GM12865 (cell line): ENCODE measurements around the gene RAB43.
A peak's percentile ranks its signal among the peaks of the same experiment; 100 is the strongest.

Source experiments
- DNase-seq: peaks from one replicate; pipeline ENCODE4 v3.0.0; 2010; ENCODE audit warnings: low read depth
- H3K4me3 ChIP-seq: 2 replicates; pipeline ENCODE4 v1.5.1; 2011; ENCODE audit warnings: mild to moderate bottlenecking, low read depth, low read length, control low read depth
- TF ChIP-seq, protein P1 (sequence below): IDR thresholded peaks from 2 replicates; pipeline ENCODE4 v1.5.1; 2011; ENCODE audit warnings: low read length, control low read depth, low read depth, inconsistent platforms; ENCODE audit not compliant: insufficient read depth; ENCODE audit errors: missing control alignments

RAB43 gene

DNA sequence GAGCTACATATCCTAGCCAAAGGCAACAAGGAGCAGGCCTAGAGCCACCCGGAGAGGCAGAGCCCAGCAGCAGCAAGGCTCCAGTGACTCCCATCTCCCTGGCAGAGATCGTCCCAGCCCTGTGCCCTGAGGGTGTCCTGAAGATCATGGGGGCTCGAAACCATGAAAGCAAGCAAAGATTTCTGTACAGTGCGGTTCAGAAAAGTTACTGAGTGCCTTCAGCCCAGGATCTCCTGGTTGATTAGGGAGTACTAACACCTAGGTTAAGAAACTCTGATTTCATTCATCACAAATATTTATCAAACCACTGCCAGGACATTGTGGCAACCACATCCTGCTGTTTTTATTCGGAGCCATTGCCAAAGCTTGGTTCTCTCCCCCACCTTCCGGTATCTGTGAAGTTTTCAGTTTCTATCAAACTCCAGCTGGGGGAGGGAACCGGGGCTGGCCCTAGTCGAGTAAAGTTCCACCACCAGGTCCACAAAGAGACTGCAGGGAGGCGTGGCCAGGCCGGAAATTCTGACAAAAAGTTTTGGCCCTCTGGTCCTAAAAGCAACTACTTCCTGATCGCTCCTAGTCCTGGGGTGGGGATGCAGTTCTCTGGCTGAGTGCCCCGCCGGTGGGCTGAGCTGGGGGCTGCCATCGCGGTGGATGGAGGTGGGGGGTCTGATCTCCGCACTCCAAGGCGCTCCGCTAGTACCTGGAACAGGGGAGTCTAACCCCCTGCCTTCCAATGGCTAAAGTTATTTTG, 1.2 kb downstream of the RAB43 start:
- TF ChIP-seq, protein P1, sequence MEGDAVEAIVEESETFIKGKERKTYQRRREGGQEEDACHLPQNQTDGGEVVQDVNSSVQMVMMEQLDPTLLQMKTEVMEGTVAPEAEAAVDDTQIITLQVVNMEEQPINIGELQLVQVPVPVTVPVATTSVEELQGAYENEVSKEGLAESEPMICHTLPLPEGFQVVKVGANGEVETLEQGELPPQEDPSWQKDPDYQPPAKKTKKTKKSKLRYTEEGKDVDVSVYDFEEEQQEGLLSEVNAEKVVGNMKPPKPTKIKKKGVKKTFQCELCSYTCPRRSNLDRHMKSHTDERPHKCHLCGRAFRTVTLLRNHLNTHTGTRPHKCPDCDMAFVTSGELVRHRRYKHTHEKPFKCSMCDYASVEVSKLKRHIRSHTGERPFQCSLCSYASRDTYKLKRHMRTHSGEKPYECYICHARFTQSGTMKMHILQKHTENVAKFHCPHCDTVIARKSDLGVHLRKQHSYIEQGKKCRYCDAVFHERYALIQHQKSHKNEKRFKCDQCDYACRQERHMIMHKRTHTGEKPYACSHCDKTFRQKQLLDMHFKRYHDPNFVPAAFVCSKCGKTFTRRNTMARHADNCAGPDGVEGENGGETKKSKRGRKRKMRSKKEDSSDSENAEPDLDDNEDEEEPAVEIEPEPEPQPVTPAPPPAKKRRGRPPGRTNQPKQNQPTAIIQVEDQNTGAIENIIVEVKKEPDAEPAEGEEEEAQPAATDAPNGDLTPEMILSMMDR, result no peak

DNA sequence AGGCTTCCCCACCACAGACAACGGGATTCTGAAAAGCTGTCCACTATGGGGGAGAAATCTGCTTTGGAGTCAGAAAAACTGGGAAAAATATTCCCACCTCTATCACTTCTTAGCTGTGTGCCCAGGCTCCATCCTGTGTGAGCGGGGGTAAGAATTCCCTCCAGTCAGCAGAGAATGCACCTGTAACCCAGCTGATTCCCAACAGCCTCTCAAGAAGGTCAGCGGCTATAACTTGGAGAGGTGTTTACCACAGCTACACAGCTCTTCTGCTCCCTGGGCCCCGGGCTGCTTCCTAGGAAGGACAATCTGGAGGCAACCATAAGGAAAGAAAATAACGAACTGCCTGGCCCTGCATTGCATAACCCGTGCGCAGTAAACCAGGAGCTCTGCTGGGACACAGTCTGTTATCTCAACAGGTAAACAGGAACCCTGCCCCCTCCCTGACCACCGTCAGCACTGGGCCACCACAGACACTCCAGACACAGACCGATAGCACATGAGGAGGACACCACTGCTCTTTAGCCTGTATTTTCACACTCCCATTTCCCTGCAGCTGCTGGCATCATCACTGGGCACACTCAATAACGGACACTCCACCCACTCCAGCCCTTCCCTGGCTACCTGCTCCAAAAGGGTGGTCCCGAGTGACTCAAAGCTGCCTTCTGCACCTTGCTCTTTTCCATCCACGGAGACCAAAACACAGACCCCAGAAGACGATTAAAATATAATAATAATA, 2.1 kb downstream of the RAB43 start:
- TF ChIP-seq, protein P1, result no peak
- peak overlapping the region; percentile 73 for H3K4me3 ChIP-seq
- DNase-seq, result no peak

More for the DNA sequence above, 1.2 kb downstream of the RAB43 start:
- H3K4me3 ChIP-seq, result peak overlapping the region; percentile 73
- DNase-seq, result peak; percentile 97

DNA sequence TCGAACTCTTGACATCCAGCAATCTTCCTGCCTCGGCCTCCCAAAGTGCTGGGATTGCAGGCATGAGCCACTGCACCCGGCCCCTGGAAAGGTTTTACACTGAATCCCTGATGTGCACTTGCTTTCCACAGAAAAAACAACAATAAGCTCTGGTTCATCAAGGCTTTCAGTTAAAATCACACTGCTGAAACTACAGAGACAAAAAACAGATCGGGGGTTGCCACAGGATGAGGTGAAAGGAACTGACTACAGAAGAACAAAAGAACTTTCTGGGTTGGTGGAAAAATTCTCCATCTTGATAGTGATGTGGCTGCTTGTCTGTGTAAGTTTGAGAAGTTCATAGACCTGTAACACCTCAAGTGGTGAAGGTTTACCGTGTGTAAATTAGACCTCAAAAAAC, 2.9 kb downstream of the RAB43 start:
- H3K4me3 ChIP-seq, result no peak overlapping the region
- TF ChIP-seq, protein P1, result no peak
- DNase-seq, result no peak

DNA sequence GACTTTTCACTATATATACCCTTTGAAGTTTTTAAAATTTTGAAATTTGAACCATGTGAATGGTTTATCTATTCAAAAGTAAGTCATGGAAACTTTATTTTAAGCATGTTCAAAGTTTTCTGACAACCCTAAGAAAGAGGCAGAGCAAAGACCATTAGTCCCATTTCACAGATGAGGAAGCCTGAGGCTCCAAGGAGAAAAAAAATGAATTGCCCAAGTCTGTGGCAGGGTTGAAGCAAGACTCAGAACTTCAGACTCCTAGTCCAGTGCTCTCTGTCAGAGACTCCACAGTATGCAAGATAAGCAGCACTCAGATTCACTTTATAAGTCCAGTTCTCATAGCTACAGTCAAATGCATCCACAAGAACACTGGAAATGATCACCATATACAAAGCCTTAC, 4.5 kb downstream of the RAB43 start:
- TF ChIP-seq, protein P1, result no peak
- no peak overlapping the region for H3K4me3 ChIP-seq
- no peak for DNase-seq

DNA sequence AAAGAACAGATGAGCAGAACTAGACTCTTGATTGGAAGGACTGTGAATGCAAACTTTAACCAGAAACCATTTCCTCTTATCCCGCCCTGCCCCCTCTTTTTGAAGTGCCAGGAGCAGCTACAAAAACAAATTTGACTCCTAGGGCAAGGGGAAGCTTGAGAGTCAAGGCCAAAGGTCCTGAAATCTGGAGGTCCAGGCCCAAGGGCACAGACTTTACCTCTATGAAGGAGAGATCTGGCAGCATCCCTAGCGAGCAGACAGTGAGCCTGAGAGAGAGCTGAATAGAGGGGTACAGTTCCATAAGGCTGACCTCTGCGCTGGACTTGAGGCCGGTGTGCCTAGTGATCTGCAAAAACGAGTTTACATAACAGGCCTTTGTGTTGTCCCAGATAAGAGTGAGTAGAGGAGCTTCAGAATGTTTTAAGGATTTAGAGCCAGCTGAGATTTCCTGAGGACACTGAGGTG, 5.1 kb downstream of the RAB43 start:
- TF ChIP-seq, protein P1, result no peak
- DNase-seq, result no peak
- no peak overlapping the region for H3K4me3 ChIP-seq

DNA sequence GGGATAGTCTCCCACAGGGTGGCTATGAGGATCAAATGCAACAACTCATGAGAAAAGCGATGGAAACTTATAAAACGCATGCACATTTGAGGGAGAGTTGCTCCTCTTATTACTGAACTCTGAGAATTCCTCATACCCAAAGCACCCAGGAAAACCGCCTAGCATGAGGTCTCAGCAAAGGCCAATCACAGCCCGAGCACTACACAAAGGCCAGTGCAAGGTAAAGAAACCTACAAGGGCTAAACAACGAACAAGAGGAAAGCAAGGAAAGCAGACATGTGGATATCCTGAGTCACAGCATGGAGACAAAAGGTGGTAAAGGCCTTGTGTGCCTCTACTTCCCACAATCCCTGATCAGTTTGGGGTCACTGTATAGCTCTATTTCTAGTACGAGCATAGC, 7.1 kb downstream of the RAB43 start:
- DNase-seq, result no peak
- TF ChIP-seq, protein P1, result no peak
- H3K4me3 ChIP-seq, result no peak overlapping the region
